COR-L47 (cell line): ENCODE data around the gene ITGA2B.
"Not testable (repeated sequence)": the region's sequence is repeated elsewhere in the genome, so short reads cannot be mapped to it uniquely, and the experiment has no call there.

Experiments
- DNase-seq: peaks from one replicate; lab custom pipeline; 2025; lab: John Stamatoyannopoulos, UW

ITGA2B gene

DNA sequence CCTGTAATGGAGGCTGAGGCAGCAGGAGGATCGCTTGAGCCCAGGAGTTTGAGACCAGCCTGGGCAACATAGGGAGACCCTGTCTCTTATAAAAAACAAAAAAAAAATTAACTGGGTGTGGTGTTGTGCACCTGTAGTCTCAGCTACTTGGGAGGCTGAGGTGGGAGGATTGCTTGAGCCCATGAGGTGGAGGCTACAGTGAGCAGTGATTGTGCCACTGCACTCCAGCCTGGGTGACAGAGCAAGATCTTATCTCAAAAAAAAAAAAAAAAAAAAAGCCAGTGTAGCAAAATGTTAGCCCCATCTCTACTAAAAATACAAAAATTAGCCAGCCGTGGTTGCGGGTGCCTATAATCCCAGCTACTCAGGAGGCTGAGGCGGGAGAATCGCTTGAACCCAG is 59.2 kb downstream of the ITGA2B start:
- DNase-seq, result not testable (repeated sequence)

DNA sequence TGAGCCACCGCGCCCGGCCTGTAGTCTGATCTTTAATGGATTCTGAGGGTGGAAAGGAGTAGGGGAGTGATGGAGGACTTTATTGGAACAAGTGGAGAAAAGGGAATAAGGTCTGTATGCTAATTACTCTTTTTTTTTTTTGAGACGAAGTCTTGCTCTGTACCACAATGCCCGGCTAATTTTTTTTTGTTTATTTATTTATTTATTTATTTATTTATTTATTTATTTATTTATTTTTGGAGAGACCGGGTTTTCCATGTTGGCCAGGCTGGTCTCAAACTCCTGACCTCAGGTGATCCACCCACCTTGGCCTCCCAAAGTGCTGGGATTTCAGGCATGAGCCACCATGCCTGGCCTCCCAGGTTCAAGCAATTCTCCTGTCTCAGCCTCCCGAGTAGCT is 59.9 kb downstream of the ITGA2B start:
- DNase-seq, result not testable (repeated sequence)

DNA sequence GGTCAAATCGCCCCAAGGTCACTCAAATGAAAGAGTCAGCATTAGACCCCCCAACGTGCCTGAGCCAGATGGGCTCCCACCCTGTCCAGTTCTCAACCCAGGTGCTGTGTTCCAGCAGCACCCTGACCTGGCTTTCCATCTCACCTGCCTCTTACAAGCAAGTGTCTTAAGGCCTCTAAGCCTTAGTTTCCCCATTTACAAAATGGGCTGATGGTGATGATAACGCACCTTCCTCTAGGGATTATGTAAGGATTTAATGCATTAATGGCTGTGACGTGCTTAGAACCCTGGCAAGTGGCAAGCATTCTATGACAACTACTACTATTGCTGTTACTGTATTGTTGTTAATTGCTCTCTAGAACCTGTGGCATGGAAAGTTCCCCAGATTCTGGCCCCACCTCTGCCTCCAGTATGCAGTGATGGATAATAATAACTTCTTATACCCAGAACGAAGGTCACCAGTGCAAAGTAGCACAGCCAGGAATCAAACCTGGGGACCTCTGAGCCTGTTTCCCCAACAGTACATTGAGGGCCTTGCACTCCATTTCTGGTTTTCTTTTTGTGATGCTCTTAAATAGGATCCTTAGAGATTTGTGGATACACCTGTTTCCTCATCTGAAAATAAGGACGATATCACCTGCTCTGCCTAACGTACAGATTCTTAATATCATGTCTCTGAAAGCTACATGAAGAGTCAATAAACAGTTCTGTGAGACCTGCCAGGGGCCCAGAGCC is 61.6 kb downstream of the ITGA2B start:
- no peak for DNase-seq

DNA sequence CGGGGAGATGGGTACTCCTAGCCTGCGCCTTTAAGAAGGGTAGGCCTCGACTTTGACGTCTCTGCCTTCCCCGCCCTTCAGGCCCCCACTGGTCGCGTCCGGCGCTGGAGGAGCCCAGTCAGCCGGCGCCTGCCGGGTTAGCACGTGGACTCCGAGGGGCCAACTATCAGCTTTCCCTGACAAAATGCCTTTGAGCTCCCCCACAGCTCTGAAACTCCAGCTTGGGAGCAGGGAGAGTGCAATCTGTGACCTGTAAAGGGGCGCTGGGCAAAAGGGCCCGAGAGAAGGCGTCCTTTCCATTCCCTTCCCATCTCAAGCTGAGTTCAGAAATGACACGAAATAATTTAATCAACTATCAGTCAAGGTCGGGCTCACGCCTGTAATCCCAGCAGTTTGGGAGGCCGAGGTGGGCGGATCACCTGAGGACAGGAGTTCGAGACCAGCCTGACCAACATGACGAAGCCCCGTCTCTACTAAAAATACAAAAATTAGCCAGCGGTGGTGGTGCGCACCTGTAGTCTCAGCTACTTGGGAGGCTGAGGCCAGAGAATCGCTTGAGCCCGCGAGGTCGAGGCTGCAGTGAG is 62.5 kb downstream of the ITGA2B start:
- peak; percentile 96 for DNase-seq

DNA sequence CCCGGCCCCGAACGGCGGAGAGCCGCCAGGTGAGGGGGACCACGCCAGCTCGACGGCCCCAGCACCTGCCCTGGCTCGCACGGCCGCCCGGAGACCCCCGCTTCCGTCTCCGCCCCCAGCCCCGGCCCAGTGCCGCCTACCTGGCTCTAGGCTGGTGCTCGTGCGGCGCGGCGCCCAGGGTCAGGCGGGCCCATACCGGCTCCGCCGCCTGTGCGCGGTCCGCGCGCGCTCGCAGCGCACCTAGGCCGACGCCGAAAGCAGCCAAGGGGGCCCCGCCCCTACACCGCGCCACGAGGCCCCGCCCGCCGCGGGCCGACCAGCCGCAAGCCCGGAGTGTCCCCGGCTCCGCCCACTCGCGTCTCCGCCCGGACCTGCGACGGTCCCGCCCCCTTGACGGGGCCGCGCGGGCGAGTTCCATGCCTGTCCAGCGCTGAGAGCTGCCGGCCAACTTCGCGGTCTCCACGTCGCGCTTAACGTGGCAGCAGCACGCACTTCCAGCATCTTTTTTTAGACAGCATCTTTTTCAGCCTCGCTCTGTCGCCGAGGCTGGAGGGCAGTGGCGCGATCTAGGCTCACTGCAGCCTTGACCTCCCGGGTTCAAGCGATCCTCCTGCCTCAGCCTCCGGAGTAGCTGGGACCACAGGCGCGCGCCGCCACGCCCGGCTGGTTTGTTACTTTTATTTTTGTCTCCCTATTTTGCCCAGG is 64.7 kb downstream of the ITGA2B start, which contains the start of gene SLC25A39:
TSS of gene SLC25A39 (minus strand) at position 253 of the 705 bp plus-strand sequence. CDS start 1,261 bp downstream, outside the sequence.
- peak; percentile 92 for DNase-seq

DNA sequence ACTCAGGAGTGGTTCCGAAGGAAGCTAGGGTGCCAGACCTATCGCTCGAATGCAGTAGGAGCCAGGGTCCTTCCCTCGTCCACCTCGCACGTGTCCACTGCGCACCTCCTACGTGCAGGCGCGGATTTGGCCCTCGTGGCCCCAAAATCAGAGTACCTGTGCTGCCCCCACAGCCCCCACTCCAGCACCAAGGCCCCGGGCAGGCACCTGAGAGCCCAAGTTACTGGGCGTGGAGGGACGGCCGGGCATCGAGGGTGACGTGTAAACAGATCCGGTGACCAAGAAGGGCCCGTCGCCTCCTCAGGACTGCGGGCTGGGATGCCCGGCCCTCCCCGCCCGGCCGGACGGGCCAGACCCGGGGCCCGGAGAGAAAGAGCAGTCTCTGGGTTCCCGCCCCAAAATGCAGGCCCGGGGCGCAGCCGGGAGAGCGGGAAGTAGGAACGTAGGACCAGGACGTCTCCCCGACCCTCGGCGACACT is 65.3 kb downstream of the ITGA2B start:
- no peak for DNase-seq

DNA sequence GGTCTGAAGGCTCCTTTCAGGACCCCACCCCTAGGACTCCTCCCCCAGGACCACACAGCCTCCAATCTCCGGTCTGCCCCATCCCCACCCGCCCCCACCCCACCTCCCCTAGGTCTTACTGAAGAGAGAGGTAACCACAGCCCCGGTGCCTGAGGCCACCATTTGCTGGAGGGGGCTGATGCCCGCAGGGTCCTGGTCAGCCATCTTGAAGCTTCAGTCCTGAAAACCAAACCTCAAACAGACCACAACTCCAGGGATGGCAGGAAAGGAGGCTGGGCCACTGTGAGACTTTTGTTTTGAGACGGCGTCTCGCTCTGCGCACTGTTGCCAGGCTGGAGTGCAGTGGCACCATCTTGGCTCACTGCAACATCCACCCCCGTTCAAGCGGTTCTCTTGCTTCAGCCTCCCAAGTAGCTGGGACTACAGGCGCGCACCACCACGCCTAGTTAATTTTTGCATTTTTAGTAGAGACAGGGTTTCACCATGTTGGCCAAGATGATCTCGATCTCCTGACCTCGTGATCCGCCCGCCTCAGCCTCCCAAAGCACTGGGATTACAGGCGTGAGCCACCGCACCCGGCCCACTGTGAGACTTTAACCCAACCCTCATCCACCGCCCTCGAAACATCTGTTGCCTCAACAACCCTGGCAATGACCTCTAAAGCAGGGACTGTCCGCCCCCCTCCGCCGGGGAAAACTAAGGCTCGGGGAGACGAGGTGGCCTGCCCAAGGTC is 65.9 kb downstream of the ITGA2B start:
- no peak for DNase-seq

DNA sequence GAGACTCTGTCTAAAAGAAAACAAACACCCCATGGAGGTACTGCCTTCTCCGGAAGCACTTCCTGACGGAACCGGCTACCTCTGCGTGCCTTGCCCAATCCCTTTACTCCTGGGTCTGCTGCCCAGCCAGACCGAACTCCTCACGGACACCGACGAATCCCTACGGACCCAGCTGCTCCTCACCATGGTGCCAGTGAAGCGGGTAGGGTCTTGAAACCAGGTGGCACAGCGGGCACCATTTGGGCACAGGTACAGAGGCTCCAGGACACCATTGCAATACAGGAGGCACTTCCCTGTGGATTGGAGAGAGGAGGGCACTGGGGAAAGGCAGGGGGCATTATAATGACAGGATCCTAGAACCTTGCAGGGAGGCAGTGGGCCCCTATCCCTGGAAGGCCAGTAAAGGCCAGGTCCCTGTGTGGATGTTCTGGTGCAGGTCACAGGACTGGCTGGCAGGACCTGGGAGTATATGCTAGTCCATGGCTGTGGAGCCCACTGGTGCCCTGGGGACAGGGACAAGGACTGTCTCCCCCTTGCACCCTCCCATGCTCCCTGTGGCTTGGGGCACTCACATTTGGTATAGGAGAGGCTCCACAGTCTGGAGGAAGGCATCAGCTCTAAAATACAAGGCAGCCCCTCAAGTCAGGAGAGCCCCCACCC is 67.1 kb downstream of the ITGA2B start:
- no peak for DNase-seq
